Peyer's patch (tissue), 4 donors: Measurements from ENCODE around the gene TNIK.

Experiments
- POLR2A ChIP-seq, 2 donors: fragments of 450-650 bp; IDR thresholded peaks; one replicate each; pipeline ENCODE4 v1.5.1; 2017; ENCODE audit warnings: antibody characterized with exemption in 2 of 2, mild to moderate bottlenecking in 2 of 2, moderate library complexity in 2 of 2
- TF ChIP-seq, protein P1 (sequence below), 6 experiments: fragments of 450-650 bp in 4 of 6; fragments of 200-600 bp in 2 of 6; sonication (generic) in 1 of 6; IDR thresholded peaks; one replicate each; pipeline ENCODE4 v1.5.1; 2017 to 2019; ENCODE audit warnings: antibody characterized with exemption in 6 of 6, mild to moderate bottlenecking in 3 of 6, moderate library complexity in 1 of 6

- TF ChIP-seq, protein P1, sequence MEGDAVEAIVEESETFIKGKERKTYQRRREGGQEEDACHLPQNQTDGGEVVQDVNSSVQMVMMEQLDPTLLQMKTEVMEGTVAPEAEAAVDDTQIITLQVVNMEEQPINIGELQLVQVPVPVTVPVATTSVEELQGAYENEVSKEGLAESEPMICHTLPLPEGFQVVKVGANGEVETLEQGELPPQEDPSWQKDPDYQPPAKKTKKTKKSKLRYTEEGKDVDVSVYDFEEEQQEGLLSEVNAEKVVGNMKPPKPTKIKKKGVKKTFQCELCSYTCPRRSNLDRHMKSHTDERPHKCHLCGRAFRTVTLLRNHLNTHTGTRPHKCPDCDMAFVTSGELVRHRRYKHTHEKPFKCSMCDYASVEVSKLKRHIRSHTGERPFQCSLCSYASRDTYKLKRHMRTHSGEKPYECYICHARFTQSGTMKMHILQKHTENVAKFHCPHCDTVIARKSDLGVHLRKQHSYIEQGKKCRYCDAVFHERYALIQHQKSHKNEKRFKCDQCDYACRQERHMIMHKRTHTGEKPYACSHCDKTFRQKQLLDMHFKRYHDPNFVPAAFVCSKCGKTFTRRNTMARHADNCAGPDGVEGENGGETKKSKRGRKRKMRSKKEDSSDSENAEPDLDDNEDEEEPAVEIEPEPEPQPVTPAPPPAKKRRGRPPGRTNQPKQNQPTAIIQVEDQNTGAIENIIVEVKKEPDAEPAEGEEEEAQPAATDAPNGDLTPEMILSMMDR (IDR thresholded peaks at IDR 0.05), result no peak
- TF ChIP-seq POLR2A (IDR thresholded peaks at IDR 0.05), result no peak
Measured at GRCh38 chr3:171458071-171458863, 1.9 kb downstream of the TNIK start.
